Suprapubic skin (tissue), 4 donors: ENCODE results near the gene CEBPG.

Experiments
- EP300 ChIP-seq: sonication (generic); formaldehyde crosslinking; IDR thresholded peaks from one replicate; pipeline ENCODE4 v1.6.1; 2017; ENCODE audit warnings: antibody characterized with exemption
- POLR2A ChIP-seq, 2 donors: fragments of 450-650 bp; IDR thresholded peaks; one replicate each; pipeline ENCODE4 v1.6.1; 2017; ENCODE audit warnings: antibody characterized with exemption in 2 of 2, mild to moderate bottlenecking in 2 of 2, moderate library complexity in 2 of 2
- POLR2AphosphoS5 ChIP-seq, 3 donors: sonication (generic); formaldehyde crosslinking; IDR thresholded peaks; one replicate each; pipeline ENCODE4 v1.6.1; 2017; ENCODE audit warnings: antibody characterized with exemption in 3 of 3
- TF ChIP-seq, protein P1 (sequence below), 2 donors: fragments of 200-600 bp in 1 of 2; fragments of 450-650 bp in 1 of 2; sonication (generic) in 1 of 2; IDR thresholded peaks; one replicate each; pipeline ENCODE4 v1.5.1; 2016 to 2019; ENCODE audit warnings: antibody characterized with exemption in 2 of 2, mild to moderate bottlenecking in 1 of 2, moderate library complexity in 1 of 2

DNA sequence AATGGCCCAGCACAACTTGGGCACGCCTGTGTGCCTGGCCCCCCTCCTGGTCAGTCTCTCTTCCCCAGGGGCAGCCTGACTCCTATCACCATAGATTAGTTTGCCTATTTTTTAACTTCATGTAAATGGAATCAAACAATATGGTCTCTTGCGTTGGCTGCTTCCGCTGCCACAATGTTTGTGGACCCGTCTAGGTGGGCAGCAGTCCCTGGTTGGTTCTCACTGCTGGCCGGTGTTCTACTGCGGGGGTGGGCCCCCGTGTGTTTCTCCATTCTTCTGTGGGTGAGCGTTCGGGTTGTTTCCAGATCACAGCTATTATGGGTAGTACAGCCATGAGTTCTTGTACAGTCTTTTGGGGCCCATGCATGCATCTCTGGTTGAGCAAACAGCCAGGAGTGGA is 47.3 kb downstream of the CEBPG start:
- TF ChIP-seq, protein P1, sequence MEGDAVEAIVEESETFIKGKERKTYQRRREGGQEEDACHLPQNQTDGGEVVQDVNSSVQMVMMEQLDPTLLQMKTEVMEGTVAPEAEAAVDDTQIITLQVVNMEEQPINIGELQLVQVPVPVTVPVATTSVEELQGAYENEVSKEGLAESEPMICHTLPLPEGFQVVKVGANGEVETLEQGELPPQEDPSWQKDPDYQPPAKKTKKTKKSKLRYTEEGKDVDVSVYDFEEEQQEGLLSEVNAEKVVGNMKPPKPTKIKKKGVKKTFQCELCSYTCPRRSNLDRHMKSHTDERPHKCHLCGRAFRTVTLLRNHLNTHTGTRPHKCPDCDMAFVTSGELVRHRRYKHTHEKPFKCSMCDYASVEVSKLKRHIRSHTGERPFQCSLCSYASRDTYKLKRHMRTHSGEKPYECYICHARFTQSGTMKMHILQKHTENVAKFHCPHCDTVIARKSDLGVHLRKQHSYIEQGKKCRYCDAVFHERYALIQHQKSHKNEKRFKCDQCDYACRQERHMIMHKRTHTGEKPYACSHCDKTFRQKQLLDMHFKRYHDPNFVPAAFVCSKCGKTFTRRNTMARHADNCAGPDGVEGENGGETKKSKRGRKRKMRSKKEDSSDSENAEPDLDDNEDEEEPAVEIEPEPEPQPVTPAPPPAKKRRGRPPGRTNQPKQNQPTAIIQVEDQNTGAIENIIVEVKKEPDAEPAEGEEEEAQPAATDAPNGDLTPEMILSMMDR (IDR thresholded peaks at IDR 0.05), result no peak
- TF ChIP-seq POLR2A (IDR thresholded peaks at IDR 0.05) (no peak), EP300 (no peak), POLR2AphosphoS5 (IDR thresholded peaks at IDR 0.05) (no peak)
